ENCODE results near the gene GNAI3. TPM values are rescaled to one million over a fixed set of nuclear protein-coding genes. Genes with fewer than 3 reads are reported as not detected.

GNAI3 gene
- total RNA-seq, 2 donors from 2014 or later: 3.6 to 4.9 TPM

DNA sequence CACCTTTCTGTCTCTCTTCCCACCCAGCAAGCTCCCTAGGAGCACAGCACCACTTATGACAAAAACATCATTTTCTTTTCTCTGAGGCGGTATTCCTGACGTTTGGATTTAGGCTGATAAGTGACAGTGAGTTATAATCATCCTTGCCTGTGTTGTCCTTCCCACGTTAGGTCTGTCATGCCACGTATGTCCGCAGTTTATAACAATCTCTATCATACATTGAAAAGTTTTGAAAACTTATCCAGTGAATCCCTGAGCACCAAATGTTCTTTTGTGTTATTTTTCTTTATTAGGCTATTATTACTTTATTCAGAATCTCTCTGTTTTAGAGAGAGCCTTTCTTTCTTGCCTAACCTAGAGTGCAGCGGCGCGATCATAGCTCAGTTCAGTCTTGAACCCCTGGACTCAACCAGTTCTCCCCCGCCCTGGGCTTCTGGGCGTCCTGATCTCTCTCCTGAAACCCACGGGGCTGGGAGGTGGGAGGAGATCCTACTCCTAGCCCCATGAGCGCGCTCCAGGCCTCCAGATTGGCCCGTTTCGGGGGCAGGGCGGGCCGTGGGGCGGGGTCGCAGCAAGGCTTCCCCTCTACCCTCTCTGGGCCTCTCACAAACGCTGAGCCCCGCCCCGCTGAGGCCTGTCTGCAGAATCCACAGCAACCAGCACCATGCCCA lies 119.2 kb downstream of the GNAI3 start, which contains the start of gene GSTM2:
Gene GSTM2, plus strand, starts transcription at position 606 of the 671 bp plus-strand sequence. Its CDS starts 59 bp downstream, at position 665.
- WGBS, 2 donors: 8 to 16% methylated on average over 10 to 22 of the region's 22 CpGs
- no peaks in the 10 kb centered on the region for H3K27me3 ChIP-seq
- H3K36me3 ChIP-seq (replicated peaks in 1 of 2; ENCODE audit: insufficient read depth in 1 of 2, low read depth in 2 of 2): no peaks in the 10 kb centered on the region
- DNase-seq (peak; percentile 91 to 96 (median 93)), ATAC-seq (peak; percentile 99)
- H3K27ac ChIP-seq: peak within 1 kb of the TSS in 3 of 4 donors; percentile 10 to 20 (median 16)
- TF ChIP-seq, protein P1, sequence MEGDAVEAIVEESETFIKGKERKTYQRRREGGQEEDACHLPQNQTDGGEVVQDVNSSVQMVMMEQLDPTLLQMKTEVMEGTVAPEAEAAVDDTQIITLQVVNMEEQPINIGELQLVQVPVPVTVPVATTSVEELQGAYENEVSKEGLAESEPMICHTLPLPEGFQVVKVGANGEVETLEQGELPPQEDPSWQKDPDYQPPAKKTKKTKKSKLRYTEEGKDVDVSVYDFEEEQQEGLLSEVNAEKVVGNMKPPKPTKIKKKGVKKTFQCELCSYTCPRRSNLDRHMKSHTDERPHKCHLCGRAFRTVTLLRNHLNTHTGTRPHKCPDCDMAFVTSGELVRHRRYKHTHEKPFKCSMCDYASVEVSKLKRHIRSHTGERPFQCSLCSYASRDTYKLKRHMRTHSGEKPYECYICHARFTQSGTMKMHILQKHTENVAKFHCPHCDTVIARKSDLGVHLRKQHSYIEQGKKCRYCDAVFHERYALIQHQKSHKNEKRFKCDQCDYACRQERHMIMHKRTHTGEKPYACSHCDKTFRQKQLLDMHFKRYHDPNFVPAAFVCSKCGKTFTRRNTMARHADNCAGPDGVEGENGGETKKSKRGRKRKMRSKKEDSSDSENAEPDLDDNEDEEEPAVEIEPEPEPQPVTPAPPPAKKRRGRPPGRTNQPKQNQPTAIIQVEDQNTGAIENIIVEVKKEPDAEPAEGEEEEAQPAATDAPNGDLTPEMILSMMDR (IDR thresholded peaks at IDR 0.05): no peak
- peak in 1 of 3 donors; percentile 28 for TF ChIP-seq POLR2A (IDR thresholded peaks at IDR 0.05)
- no peaks in the 10 kb centered on the region for H3K9me3 ChIP-seq
- intact Hi-C loops (cut with DNase I): no loop called here
- peak within 1 kb of the TSS; percentile 24 to 37 for H3K4me3 ChIP-seq
- H3K4me1 ChIP-seq: peaks cover 12% of the 10 kb centered on the region

MicroRNA genes within 50 kb of the gene (microRNA counts, 767-probe panel; counts per million panel counts)
- 4,683 to 5,146 counts per million in 2 donors for microRNA hsa-miR-197-3p

Small RNA genes lying within 50 kb of the gene (small RNA-seq; reads per million reads assigned to genes)
- gene RNU6V: not detected

Other genes with a start within 250 kb of the GNAI3 start
- not detected for gene MYBPHL, start 241.6 kb upstream of the GNAI3 start, total RNA-seq
- 10 to 100 TPM; 23.6 to 24.7 TPM for gene SORT1, start 150.7 kb upstream of the GNAI3 start, total RNA-seq
- gene PSMA5, start 122.2 kb upstream of the GNAI3 start, total RNA-seq: 1 to 10 TPM; 8.6 to 8.9 TPM
- gene SYPL2, start 82.1 kb upstream of the GNAI3 start, total RNA-seq: 1 to 10 TPM; 1.8 to 2.3 TPM
- gene ATXN7L2, start 64.7 kb upstream of the GNAI3 start, total RNA-seq: 1 to 10 TPM; 2.6 to 5.9 TPM
- gene CYB561D1, start 54.5 kb upstream of the GNAI3 start, total RNA-seq: 1 to 10 TPM; 6.2 to 6.9 TPM
- gene AMIGO1, start 38.9 kb upstream of the GNAI3 start, total RNA-seq: 1 to 10 TPM; 2.6 to 8.6 TPM
- not detected for gene GPR61, start 8.7 kb upstream of the GNAI3 start, total RNA-seq
- gene GNAT2, start 71.0 kb downstream of the GNAI3 start, total RNA-seq: not detected
- 100 to 1,000 TPM in 1 of 2 donors, 10 to 100 TPM in 1; 22.1 to 111 TPM for gene AMPD2, start 71.2 kb downstream of the GNAI3 start, total RNA-seq
- gene GSTM4, start 107.5 kb downstream of the GNAI3 start, total RNA-seq: 10 to 100 TPM; 24.1 to 37.2 TPM
- 10 to 100 TPM; 51.1 to 60.6 TPM for gene GSTM2, start 119.4 kb downstream of the GNAI3 start, total RNA-seq
- 10 to 100 TPM in 1 of 2 donors, not detected in 1; 19.5 TPM for gene GSTM1, start 139.2 kb downstream of the GNAI3 start, total RNA-seq
- gene GSTM5, start 163.6 kb downstream of the GNAI3 start, total RNA-seq: 1 to 10 TPM in 1 of 2 donors, not detected in 1; 1.8 TPM
- 10 to 100 TPM; 68.5 to 73.8 TPM for gene GSTM3, start 192.4 kb downstream of the GNAI3 start, total RNA-seq
- gene EPS8L3, start 215.3 kb downstream of the GNAI3 start, total RNA-seq: 1 to 10 TPM in 1 of 2 donors, not detected in 1; 4.2 TPM

All from body of pancreas (tissue), 4 donors.